ENCODE data around the gene NSD2. TPM values are rescaled to one million over a fixed set of nuclear protein-coding genes. Genes with fewer than 3 reads are reported as not detected.

The NSD2 gene
- total and polyA plus RNA-seq, 9 of the 15 experiments (the other 6 are each of a cell fraction or from before 2014, with no cell fraction given) = 6.4 to 126 (median 58.8) TPM

DNA sequence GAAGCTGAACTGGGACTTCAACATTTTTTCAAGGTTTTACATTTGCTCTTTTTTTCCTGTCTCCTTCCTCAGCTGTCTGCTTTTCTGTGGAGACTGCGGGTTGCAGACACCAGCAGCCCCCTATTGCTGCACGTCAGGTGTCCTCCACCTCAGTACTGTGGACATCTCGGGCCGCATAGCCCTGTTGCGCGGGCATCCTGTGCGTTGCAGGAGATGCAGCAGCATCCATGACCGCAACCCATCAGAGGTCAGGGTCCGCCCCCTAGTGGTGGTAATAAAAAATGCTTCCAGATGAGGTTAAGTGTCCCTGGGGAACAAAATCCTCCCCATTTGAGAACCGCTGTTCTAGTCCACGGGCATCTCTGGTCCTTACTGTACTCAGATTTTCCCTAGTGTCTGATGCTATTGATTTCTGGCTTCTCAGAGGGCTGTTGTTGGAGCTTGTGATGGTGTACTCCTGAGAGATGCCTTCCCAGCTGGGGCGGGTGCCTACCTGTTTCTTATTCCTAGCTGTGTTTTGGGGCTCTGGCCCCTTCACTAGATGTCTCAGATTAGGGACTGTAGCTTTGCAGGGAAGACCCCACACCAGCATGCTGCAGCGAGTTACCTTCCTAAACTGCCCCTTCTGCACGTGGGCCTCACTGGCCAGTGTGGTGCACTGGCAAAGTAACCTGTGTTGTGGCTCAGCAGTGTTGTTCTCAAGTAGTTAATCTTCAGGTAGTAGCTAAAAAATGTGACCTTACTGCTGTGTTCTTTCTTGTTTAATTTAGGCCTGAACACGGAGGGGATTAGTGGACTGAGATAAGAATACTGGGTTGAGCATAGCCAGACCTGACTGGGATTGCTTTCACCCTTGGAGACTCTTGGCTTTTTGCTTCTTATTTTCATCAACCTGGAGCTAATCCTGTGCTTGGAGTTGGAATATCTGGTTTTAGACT is 28.2 kb downstream of the NSD2 start (continued):
- no peak for TF ChIP-seq KAT8 (IDR thresholded peaks at IDR 0.05; ENCODE audit: low read depth)
- no peak for TF ChIP-seq YBX1 (IDR thresholded peaks at IDR 0.05)
- TF ChIP-seq RBM17 (IDR thresholded peaks at IDR 0.05; ENCODE audit: borderline replicate concordance, low read depth, low read length) = no peak
- TF ChIP-seq, protein P1, sequence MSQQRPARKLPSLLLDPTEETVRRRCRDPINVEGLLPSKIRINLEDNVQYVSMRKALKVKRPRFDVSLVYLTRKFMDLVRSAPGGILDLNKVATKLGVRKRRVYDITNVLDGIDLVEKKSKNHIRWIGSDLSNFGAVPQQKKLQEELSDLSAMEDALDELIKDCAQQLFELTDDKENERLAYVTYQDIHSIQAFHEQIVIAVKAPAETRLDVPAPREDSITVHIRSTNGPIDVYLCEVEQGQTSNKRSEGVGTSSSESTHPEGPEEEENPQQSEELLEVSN (IDR thresholded peaks at IDR 0.05; ENCODE audit: borderline replicate concordance in 1 of 2, extremely low read depth in 1 of 2, insufficient read depth in 1 of 2, insufficient read length in 1 of 2, low read depth in 1 of 2, low read length in 1 of 2, poor library complexity in 1 of 2, severe bottlenecking in 1 of 2) = no peak
- no peak for TF ChIP-seq PPARD (CRISPR knock-in tag; IDR thresholded peaks at IDR 0.05)
- TF ChIP-seq ZNF217 (CRISPR knock-in tag; IDR thresholded peaks at IDR 0.05) = no peak
- TF ChIP-seq, protein P2, sequence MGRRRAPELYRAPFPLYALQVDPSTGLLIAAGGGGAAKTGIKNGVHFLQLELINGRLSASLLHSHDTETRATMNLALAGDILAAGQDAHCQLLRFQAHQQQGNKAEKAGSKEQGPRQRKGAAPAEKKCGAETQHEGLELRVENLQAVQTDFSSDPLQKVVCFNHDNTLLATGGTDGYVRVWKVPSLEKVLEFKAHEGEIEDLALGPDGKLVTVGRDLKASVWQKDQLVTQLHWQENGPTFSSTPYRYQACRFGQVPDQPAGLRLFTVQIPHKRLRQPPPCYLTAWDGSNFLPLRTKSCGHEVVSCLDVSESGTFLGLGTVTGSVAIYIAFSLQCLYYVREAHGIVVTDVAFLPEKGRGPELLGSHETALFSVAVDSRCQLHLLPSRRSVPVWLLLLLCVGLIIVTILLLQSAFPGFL (CRISPR knock-in tag; IDR thresholded peaks at IDR 0.05) = 0 out of 2 replicates have a peak, but pooled peaks have one; percentile 17
- TF ChIP-seq, protein P3, sequence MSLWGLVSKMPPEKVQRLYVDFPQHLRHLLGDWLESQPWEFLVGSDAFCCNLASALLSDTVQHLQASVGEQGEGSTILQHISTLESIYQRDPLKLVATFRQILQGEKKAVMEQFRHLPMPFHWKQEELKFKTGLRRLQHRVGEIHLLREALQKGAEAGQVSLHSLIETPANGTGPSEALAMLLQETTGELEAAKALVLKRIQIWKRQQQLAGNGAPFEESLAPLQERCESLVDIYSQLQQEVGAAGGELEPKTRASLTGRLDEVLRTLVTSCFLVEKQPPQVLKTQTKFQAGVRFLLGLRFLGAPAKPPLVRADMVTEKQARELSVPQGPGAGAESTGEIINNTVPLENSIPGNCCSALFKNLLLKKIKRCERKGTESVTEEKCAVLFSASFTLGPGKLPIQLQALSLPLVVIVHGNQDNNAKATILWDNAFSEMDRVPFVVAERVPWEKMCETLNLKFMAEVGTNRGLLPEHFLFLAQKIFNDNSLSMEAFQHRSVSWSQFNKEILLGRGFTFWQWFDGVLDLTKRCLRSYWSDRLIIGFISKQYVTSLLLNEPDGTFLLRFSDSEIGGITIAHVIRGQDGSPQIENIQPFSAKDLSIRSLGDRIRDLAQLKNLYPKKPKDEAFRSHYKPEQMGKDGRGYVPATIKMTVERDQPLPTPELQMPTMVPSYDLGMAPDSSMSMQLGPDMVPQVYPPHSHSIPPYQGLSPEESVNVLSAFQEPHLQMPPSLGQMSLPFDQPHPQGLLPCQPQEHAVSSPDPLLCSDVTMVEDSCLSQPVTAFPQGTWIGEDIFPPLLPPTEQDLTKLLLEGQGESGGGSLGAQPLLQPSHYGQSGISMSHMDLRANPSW (CRISPR knock-in tag; IDR thresholded peaks at IDR 0.05) = no peak
- TF ChIP-seq KDM5B (IDR thresholded peaks at IDR 0.05; ENCODE audit: insufficient replicate concordance, low read depth, low read length) = no peak
- TF ChIP-seq, protein P4, sequence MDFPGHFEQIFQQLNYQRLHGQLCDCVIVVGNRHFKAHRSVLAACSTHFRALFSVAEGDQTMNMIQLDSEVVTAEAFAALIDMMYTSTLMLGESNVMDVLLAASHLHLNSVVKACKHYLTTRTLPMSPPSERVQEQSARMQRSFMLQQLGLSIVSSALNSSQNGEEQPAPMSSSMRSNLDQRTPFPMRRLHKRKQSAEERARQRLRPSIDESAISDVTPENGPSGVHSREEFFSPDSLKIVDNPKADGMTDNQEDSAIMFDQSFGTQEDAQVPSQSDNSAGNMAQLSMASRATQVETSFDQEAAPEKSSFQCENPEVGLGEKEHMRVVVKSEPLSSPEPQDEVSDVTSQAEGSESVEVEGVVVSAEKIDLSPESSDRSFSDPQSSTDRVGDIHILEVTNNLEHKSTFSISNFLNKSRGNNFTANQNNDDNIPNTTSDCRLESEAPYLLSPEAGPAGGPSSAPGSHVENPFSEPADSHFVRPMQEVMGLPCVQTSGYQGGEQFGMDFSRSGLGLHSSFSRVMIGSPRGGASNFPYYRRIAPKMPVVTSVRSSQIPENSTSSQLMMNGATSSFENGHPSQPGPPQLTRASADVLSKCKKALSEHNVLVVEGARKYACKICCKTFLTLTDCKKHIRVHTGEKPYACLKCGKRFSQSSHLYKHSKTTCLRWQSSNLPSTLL (IDR thresholded peaks at IDR 0.05) = no peak
- TF ChIP-seq, protein P5, sequence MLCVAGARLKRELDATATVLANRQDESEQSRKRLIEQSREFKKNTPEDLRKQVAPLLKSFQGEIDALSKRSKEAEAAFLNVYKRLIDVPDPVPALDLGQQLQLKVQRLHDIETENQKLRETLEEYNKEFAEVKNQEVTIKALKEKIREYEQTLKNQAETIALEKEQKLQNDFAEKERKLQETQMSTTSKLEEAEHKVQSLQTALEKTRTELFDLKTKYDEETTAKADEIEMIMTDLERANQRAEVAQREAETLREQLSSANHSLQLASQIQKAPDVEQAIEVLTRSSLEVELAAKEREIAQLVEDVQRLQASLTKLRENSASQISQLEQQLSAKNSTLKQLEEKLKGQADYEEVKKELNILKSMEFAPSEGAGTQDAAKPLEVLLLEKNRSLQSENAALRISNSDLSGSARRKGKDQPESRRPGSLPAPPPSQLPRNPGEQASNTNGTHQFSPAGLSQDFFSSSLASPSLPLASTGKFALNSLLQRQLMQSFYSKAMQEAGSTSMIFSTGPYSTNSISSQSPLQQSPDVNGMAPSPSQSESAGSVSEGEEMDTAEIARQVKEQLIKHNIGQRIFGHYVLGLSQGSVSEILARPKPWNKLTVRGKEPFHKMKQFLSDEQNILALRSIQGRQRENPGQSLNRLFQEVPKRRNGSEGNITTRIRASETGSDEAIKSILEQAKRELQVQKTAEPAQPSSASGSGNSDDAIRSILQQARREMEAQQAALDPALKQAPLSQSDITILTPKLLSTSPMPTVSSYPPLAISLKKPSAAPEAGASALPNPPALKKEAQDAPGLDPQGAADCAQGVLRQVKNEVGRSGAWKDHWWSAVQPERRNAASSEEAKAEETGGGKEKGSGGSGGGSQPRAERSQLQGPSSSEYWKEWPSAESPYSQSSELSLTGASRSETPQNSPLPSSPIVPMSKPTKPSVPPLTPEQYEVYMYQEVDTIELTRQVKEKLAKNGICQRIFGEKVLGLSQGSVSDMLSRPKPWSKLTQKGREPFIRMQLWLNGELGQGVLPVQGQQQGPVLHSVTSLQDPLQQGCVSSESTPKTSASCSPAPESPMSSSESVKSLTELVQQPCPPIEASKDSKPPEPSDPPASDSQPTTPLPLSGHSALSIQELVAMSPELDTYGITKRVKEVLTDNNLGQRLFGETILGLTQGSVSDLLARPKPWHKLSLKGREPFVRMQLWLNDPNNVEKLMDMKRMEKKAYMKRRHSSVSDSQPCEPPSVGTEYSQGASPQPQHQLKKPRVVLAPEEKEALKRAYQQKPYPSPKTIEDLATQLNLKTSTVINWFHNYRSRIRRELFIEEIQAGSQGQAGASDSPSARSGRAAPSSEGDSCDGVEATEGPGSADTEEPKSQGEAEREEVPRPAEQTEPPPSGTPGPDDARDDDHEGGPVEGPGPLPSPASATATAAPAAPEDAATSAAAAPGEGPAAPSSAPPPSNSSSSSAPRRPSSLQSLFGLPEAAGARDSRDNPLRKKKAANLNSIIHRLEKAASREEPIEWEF (CRISPR knock-in tag; IDR thresholded peaks at IDR 0.05) = no peak

Measured in K562 (cell line).